HG02588 (cell line): ENCODE measurements around the gene AP5M1.
"Not testable (repeated sequence)": the region's sequence is repeated elsewhere in the genome, so short reads cannot be mapped to it uniquely, and the experiment has no call there.

Source experiments
- ATAC-seq: cut with Tn5 transposase; IDR thresholded peaks from one replicate; pipeline ENCODE4 v1.9.1; 2021; ENCODE audit warnings: mild to moderate bottlenecking, moderate library complexity; ENCODE audit not compliant: unreplicated experiment

Gene AP5M1

GRCh38 chr14:57268161-57269069 is at the start of gene AP5M1, which contains the start of gene EXOC5:
AP5M1 (plus strand) TSS chr14:57268971; CDS start chr14:57269315, 344 bp downstream.
EXOC5 (minus strand) TSS chr14:57268905; CDS start chr14:57268648, 257 bp downstream.
- ATAC-seq, result peak; percentile 88

DNA sequence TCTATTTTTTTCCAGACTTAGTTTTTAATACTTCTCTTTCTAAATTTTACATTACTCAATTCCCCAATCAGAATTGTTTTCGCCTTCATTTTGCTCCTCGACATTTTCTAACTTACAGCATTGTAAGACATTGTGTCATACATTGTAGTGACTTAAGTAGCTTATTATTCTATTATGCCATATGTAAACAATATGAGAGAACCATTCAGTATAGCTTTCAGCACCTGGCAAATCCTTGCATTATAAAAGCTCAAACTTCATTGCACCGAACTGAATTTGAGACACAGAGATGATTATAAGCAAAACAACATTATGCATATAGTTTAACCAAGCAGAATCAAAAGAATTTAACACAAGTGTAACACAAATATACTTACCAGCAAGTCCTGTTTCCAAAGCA is 46.8 kb upstream of the AP5M1 start:
- ATAC-seq, result no peak

- no peak for ATAC-seq
Measured at GRCh38 chr14:57227083-57227482, 41.7 kb upstream of the AP5M1 start.

GRCh38 chr14:57228320-57228719 is 40.5 kb upstream of the AP5M1 start:
- not testable (repeated sequence) for ATAC-seq

DNA sequence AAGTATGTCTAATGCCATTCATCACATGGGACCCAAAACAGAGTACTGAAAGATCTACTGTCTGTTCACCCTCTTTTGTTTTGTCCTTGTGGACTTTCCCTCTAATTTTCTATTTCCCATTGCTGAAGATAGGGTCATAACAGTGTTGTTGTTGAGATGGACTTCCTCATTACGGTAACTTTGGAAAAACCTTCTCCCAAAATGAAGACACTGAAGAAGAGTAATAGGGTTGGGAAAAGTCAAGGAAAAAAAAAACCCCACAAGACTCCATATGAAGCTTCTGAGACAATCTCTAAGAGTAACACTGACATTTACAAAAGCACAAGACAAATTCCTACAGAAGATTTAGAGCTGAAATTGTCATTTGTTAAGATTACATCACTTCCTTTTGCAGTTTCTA is 36.8 kb upstream of the AP5M1 start:
- no peak for ATAC-seq

DNA sequence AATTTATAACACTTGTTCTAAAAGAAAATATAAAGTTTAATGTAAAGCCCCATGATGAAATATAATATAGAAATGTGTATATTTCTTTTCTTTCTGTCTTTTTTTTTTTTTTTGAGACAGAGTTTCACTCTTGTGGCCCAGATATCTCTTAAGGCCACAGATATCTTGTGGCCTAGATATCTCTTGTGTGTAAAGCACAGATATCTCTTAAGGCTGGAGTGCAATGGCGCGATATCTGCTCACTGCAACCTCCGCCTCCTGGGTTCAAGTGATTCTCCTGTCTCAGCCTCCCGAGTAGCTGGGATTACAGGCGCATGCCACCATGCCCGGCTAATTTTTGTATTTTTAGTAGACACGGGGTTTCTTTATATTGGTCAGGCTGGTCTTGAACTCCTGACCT is 28.7 kb upstream of the AP5M1 start:
- ATAC-seq, result not testable (repeated sequence)

GRCh38 chr14:57243320-57243719 is 25.5 kb upstream of the AP5M1 start:
- no peak for ATAC-seq

DNA sequence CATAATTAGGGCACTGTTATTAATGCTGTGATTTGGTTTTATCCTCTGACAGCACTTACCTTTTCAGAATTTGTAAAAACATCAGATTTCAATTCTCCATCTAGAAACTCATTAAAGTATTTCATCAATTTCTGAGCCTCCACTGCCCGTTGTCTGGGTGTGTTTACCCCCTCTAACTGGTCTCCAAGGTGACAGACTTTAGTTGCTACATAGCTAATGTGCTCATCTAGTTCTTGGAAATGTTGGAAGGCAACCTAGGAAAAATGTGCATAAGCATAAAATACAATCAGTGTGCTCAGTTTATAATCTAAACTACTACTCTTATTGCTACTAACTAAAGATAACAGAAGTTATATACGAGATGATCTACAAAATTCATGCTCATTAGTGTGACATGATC is 24.7 kb upstream of the AP5M1 start:
- no peak for ATAC-seq

DNA sequence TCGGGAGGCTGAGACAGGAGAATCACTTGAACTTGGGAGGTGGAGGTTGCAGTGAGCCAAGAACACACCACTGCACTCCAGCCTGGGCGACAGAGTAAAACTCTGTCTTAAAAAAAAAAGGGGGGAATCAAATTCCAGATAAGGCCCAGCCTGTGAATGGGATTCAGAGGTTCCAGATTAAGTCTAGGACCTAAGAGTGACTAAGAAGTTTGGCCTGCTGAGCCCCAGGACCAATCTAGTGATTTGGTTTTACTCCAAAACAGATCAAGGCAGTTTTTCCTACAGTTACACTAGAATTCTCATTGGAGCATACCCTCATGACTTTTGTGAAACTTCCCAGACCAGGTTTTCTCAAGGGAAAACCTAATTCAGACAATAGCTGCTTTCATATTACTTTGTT is 22.8 kb upstream of the AP5M1 start:
- no peak for ATAC-seq

DNA sequence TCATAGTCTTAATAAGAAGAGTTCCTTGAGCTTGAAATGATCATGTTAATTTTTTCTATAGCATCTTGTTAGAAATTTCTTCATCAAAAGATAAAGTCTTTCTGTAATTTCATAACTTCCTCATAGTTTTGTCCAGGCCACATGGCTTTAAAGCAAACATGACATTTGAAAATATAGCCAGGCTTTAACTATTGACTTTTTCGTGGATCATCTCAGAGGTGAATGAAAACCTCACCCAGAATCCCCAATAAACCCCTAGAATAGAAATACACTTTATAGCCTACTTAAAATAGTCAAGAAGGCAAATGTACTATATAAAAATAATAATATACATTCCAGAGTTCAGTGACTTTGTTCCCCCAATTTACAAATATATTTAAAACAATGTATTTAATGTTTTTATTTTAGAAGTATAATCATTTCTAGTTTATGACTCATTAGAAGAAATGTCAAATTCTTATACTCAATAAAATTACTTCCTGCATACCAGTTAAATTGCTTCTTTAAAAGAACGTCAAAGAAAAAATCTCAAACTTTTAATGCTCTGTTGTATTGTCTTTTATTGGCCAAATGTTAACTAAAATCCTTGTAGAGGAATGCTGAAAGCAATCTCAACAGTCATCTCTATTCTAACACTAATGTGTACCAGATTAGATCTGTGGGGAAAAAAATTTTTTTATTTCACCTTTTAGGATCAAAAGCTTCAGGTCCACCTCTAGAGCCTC is 21.7 kb upstream of the AP5M1 start:
- ATAC-seq, result no peak

- ATAC-seq, result peak; percentile 75
Measured at GRCh38 chr14:57254884-57255283, 13.9 kb upstream of the AP5M1 start.

GRCh38 chr14:57258221-57258620 is 10.6 kb upstream of the AP5M1 start:
- ATAC-seq, result not testable (repeated sequence)

GRCh38 chr14:57259672-57260071 is 9.1 kb upstream of the AP5M1 start:
- ATAC-seq, result no peak

DNA sequence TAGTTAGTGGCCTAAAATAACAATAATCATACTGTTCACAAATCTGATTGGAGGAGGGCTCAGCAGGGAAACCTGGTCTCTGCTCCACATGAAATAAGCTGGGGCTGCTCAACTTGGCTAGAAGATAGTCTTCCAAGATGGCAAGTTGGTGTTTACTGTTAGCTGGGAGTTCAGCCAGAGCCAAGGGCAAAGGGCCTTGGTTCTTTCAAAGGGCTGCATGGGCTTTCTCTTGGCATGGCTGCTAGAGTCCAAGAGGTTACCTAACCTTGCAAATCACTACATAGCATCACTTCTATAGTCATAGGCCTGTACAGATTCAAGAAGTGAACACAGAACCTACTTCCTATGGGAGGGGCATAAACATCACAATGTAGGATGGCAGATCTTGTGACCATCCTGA is 7.2 kb upstream of the AP5M1 start:
- ATAC-seq, result no peak

DNA sequence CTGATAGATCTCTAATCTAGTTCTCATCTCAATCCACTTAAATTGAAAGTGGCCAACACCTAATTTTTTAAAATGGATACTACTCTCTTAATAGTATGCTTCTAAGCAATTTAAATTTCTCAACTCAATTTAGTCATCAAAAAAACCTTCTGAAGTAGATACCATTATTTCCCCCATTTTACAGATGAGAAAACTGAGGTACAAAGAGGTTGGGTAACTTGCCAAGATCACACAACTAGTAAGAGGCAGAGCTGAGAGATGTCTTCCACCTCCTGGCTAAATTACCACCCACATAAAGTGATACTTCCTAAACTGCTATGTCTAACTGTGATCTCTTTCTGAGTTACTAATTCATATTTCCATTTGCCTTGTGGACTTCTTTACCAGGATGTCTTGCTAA is 6.7 kb upstream of the AP5M1 start:
- ATAC-seq, result no peak

- ATAC-seq, result no peak
Measured at GRCh38 chr14:57266065-57266464, 2.7 kb upstream of the AP5M1 start.

DNA sequence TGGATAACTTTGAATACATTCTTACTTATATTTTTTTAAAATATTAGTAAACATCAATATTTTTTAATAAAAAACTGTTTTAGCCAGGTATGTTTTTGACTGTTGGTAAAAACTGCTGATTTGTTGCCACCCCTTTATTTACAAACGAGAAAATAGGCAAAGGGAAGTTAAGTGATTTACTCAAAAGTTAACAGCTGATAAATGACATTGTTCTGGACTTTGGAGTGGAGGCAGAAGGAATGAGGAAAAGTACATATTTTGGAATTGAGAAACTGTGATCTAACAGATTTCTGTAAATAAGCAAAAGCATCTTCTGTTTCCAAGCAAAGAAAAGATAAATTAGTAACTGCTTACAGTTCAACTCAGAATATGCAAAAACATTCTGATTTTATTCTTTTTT is 4.5 kb downstream of the AP5M1 start:
- ATAC-seq, result no peak

DNA sequence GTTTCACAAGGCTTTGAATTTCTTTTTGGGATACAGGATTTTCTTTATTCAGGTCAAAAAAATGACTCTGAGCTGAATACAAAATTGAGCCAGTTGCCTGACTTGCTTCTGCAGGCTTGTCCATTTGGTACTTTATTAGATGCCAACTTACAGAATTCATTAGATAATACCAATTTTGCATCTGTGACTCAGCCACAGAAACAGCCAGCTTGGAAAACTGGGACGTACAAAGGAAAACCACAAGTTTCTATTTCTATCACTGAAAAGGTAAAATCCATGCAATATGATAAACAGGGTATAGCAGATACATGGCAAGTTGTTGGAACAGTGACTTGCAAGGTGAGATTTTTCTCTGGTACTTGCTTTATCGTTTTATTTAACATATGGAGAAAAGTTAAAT is 5.8 kb downstream of the AP5M1 start:
- no peak for ATAC-seq

DNA sequence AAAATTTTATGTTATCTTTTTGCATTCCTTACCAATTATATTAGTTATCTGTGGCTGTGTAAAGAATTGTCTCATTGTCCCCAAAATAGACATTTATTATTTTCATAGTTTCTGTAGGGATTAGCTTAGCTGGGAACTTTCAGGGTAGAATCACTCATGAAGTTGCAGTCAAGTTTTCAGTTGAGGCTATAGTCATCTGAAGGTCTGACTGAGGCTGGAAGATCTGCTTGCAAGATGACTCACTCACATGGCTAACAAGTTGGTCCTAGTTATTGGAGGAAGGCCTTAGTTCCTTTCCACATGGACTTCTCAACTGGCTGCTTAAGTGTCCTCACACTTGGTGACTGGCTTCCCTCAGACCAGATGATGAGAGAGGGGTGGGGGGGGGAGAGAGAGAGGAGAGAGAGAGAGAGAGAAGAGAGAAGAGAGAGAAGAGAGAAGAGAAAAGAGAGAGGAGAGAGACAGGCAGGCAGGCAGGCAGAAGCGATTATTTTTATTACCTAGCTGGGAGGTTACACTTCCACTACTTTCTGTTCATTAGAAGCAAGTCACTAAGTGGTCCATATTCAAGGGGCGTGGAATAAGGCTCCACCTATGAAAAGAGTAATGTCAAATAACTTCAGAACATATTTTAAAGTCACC is 6.4 kb downstream of the AP5M1 start:
- ATAC-seq, result no peak

GRCh38 chr14:57277062-57277461 is 8.3 kb downstream of the AP5M1 start:
- no peak for ATAC-seq

DNA sequence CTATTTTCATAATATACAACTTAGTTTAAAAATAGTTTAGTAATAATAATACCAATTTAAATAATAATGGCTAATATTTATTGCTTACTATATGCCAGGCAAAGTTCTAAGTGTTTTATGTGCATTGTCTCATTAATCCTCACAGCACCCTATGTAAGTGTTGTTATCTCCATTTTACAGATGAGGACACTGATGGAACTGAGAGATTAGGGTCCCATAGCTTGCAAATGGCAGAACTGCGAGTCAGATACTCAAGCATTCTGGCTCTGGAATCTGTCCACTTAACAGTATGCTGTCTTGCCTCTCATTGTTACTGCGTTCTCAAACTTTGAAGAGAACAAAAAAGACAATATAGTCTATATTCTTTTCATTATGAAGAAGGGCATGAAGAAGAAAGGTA is 19.0 kb downstream of the AP5M1 start:
- ATAC-seq, result no peak

- ATAC-seq, result no peak
Measured at GRCh38 chr14:57290751-57291150, 22.0 kb downstream of the AP5M1 start.
